PFSK-1 (cell line): ENCODE data around the gene NR2C2AP.
A peak's percentile ranks its signal among the peaks of the same experiment; 100 is the strongest.

Source experiments
- FOXP2 ChIP-seq: optimal IDR thresholded peaks from 2 replicates; pipeline ENCODE3; 2011; ENCODE audit warnings: borderline replicate concordance, control low read depth, inconsistent platforms; ENCODE audit not compliant: insufficient read depth; ENCODE audit errors: extremely low read length, extremely low read depth
- POLR2AphosphoS5 ChIP-seq: IDR thresholded peaks from 2 replicates; pipeline ENCODE4 v1.6.1; 2012; ENCODE audit warnings: low read depth, mild to moderate bottlenecking, control low read depth, low read length, moderate library complexity
- SIN3A ChIP-seq: IDR thresholded peaks from 2 replicates; pipeline ENCODE4 v1.6.1; 2012; ENCODE audit warnings: mild to moderate bottlenecking, low read length, moderate library complexity, borderline replicate concordance; ENCODE audit not compliant: insufficient read depth
- TAF1 ChIP-seq: IDR thresholded peaks from 2 replicates; pipeline ENCODE4 v1.6.1; 2012; ENCODE audit warnings: low read length, control low read depth, borderline replicate concordance; ENCODE audit not compliant: insufficient read depth
- TF ChIP-seq, protein P1 (sequence below), 2 experiments: IDR thresholded peaks; 2 replicates each; pipeline versions ENCODE4 v1.6.1 to v1.8.0; 2011 to 2012; ENCODE audit warnings: low read depth in 2 of 2, low read length in 2 of 2, control low read depth in 1 of 2, inconsistent platforms in 1 of 2, mild to moderate bottlenecking in 1 of 2, moderate library complexity in 1 of 2; ENCODE audit not compliant: insufficient read depth in 1 of 2

Gene NR2C2AP

DNA sequence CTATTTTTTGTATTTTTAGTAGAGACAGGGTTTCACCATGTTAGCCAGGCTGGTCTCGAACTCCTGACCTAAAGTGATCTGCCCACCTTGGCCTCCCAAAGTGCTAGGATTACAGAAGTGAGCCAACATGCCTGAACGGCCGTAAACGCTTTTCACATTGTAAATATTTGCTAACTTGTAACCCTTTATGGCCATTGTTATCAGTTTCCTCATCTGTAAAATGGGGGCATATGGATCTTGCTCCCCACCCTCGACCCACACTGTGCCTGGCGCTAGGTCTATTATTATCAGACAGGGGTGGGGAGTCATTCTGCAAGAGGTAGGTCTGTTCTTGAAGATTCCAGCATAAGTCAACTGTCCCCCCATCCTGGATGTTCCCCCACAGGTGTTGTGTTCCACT lies 20.4 kb upstream of the NR2C2AP start:
- TF ChIP-seq POLR2AphosphoS5, result no peak
- no peak for TF ChIP-seq FOXP2
- TF ChIP-seq, protein P1, sequence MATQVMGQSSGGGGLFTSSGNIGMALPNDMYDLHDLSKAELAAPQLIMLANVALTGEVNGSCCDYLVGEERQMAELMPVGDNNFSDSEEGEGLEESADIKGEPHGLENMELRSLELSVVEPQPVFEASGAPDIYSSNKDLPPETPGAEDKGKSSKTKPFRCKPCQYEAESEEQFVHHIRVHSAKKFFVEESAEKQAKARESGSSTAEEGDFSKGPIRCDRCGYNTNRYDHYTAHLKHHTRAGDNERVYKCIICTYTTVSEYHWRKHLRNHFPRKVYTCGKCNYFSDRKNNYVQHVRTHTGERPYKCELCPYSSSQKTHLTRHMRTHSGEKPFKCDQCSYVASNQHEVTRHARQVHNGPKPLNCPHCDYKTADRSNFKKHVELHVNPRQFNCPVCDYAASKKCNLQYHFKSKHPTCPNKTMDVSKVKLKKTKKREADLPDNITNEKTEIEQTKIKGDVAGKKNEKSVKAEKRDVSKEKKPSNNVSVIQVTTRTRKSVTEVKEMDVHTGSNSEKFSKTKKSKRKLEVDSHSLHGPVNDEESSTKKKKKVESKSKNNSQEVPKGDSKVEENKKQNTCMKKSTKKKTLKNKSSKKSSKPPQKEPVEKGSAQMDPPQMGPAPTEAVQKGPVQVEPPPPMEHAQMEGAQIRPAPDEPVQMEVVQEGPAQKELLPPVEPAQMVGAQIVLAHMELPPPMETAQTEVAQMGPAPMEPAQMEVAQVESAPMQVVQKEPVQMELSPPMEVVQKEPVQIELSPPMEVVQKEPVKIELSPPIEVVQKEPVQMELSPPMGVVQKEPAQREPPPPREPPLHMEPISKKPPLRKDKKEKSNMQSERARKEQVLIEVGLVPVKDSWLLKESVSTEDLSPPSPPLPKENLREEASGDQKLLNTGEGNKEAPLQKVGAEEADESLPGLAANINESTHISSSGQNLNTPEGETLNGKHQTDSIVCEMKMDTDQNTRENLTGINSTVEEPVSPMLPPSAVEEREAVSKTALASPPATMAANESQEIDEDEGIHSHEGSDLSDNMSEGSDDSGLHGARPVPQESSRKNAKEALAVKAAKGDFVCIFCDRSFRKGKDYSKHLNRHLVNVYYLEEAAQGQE (IDR thresholded peaks at IDR 0.05; ENCODE audit: insufficient read depth in 1 of 2, low read depth in 2 of 2, low read length in 2 of 2), result no peak
- TF ChIP-seq TAF1, result no peak
- TF ChIP-seq SIN3A, result no peak

DNA sequence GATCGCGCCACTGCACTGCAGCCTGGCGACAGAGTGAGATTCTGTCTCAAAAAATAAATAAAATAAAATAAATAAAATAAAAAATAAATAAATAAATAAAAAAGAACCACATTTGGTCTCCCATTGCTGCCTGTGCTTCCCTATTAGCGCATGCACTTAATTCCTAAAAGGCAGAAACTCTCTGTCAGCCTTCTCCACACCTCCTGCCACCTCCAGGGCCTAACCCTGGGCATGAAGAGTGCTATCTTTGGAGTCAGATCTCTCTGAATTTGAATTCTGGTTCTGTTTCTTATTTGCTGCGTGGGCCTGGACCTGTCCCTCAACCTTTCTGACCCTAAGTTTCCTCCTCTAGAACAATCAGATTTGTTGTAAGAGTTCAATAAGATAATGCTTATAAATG lies 19.8 kb upstream of the NR2C2AP start:
- TF ChIP-seq, protein P1 (IDR thresholded peaks at IDR 0.05; ENCODE audit: insufficient read depth in 1 of 2, low read depth in 2 of 2, low read length in 2 of 2), result no peak
- TF ChIP-seq TAF1 (no peak), SIN3A (no peak), FOXP2 (no peak), POLR2AphosphoS5 (no peak)

DNA sequence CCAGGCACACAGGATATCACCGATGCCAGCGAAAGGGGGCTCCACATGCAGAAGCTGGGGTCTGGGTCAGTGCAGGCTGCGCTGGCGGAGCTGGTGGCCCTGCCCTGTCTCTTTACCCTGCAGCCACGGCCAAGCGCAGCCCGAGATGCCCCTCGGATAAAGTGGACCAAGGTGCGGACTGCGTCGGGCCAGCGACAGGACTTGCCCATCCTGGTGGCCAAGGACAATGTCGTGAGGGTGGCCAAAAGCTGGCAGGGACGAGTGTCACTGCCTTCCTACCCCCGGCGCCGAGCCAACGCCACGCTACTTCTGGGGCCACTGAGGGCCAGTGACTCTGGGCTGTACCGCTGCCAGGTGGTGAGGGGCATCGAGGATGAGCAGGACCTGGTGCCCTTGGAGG lies 15.7 kb upstream of the NR2C2AP start:
- TF ChIP-seq TAF1 (no peak), SIN3A (no peak)

DNA sequence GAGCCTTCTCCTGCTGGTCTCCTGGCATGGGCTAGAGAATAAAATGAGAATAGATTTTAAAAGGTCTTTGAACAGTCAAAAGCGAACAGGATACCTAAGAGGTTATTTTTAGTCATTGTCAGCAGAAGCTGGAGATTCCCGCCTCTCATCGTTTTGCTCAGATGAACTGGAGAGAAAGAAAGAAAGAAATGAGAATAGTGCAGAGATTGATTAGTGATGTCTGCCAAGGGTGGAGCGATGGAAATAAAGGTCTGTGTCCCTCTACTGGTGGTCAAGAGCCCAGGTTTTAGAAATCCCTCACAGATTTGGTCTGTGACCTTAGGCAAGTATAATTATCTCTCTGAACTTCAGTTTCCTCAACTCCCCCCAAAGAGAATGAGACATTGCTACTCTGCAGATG lies 13.9 kb upstream of the NR2C2AP start:
- TF ChIP-seq SIN3A (no peak), POLR2AphosphoS5 (no peak), TAF1 (no peak), FOXP2 (no peak)
- TF ChIP-seq, protein P1 (IDR thresholded peaks at IDR 0.05; ENCODE audit: insufficient read depth in 1 of 2, low read depth in 2 of 2, low read length in 2 of 2), result no peak

DNA sequence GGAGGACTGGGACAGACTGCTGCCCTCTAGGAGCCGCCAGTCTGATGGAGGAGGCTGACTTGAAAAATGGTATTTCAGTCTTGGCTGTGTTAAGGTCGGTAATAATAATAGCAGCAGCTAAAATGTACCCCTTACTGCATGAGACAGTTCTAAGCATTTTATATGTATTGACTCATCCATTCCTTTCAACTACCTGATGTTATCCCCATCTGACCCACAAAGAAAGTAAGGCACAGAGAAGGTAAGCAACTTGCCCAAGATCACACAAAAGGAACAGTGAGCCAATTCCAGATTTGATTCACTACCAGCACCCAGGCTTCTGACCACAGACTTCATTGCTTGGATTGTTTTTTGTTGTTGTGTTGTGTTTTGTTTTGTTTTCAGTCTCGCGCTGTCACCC lies 12.6 kb upstream of the NR2C2AP start:
- TF ChIP-seq TAF1, result no peak
- TF ChIP-seq, protein P1 (IDR thresholded peaks at IDR 0.05; ENCODE audit: insufficient read depth in 1 of 2, low read depth in 2 of 2, low read length in 2 of 2), result no peak
- TF ChIP-seq FOXP2, result no peak
- no peak for TF ChIP-seq POLR2AphosphoS5
- TF ChIP-seq SIN3A, result no peak

DNA sequence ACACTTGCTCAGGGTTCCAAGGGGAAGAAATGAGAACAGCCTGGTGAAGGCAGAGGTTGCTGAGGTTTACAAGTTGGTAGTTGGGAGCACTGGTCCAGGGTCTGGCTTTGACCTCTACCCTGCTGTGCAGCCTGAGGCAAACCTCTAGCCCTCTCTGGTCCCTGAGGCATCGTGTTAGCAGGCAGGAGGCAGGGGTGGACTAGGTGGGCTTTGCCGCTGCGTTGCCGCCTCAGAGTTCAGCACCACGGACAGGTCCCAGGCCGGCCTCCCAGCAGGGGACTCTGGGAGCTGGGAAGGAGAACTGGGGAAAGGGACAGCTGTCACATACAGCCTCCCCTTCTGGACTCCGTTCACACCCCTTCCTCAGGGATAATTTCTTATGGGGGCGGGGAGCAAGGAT lies 11.7 kb upstream of the NR2C2AP start:
- no peak for TF ChIP-seq FOXP2
- TF ChIP-seq, protein P1 (IDR thresholded peaks at IDR 0.05; ENCODE audit: insufficient read depth in 1 of 2, low read depth in 2 of 2, low read length in 2 of 2), result peak; percentile 99
- no peak for TF ChIP-seq SIN3A
- TF ChIP-seq TAF1, result no peak
- no peak for TF ChIP-seq POLR2AphosphoS5
